Stimulated activated CD8-positive, alpha-beta memory T cell treated with anti-CD3 and anti-CD28 coated beads, Interleukin-12 subunit alpha, Interleukin-12 subunit beta, amount 100 ng/mL, for 4 hours (primary cell): ENCODE measurements around the gene MC5R.

Source experiments
- DNase-seq: peaks from one replicate; pipeline ENCODE4 v3.0.0-alpha.2; 2020; ENCODE audit warnings: low read depth

MC5R gene

DNA sequence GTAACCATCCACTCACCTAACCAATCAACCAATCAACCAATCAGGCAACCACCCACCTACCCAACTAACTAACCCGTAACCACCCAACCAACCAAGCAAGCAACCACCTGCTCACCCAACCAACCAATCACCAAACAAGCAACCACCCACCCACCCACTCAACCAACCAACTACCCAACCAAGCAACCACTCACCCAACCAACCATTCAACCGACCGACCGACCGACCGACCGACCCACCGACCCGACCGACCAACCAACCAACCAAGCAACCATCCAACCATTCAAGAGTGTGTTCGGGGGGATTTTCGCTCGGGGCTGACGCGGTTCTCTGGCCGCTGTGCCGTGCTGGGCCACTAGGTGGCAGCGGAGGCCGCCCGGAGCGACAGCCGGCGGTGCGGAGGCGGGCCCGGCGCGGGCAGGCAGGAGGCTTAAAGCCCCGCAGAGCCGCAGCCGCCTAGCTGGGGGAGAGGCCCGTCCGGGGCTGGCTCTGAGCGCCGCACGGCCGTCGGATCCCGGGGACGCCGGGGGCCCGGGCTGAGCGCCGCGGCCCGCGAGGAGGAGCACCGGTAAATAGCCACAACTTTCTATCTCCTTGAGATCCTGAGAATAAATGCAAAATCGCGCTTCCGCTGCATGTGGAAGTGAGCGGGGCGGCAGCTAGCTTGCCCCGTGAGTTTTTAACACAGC lies at the start of gene MC5R:
Gene MC5R (plus strand): TSS at position 443 of the 689 bp plus-strand sequence. CDS start 1,617 bp downstream, outside the sequence.
- peak; percentile 62 for DNase-seq

- no peak for DNase-seq
These were observed 48.9 kb upstream of the MC5R start for GRCh38 chr18:13775058-13775457.

DNA sequence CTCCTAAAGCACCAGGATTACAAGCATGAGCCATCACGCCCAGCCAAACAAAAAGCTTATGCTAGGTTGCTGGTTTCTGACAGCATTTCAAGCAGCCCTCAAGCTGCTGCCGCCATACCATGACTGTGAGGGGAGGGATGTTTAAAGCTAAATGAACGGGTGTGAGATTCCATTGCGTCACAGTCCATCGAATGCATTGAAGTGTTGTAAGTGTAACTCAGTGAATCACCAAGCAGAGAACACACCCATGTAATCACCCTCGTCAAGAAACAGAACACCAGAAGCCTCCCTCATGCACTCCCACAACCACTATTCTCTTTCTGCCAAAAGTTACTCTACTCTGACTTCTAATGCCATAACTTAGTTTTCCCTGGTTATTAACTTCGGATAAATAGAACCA lies 32.8 kb upstream of the MC5R start:
- no peak for DNase-seq

DNA sequence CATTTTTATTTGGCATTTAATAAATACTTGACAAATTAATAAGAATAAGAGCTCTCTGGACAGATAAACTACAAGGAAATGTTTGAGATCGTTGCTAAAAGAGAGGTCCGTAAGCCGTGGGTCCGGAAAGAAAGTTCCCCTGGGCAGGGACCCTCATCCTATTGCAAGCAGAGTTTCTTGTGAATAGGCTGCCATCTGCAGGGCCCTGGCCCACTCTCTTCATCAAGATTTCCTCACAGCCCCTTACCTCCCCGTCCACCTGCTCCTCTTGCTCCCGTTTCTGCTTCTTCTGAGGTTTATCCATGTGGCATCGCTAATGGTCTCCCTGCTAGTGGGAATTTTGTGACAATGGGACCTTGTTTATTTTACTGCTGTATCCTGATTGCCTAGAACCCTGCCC lies 30.1 kb upstream of the MC5R start:
- no peak for DNase-seq

GRCh38 chr18:13796515-13796914 lies 27.4 kb upstream of the MC5R start:
- DNase-seq: no peak

DNA sequence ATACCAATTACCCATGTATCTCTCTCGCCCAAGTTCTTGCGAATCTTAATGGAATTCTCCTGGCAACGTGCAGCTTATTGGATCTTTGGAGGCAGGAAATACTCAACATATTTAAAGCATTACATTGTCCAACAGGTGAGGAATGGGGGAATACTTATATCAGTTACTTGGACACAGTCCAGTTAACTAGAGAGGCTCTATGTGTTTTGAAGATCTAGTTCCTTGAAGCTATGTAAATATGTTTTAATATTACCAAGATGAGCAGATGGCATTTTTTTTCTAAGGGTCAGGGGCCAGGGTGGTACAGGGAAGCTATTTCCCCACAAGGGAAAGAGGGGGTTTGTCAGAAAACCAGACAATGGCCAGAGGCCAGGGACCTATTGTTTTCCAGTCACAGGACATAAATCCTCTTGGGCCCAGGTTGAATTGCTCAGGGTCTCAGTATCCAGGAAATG lies 26.8 kb upstream of the MC5R start:
- DNase-seq: no peak

GRCh38 chr18:13799396-13799795 lies 24.6 kb upstream of the MC5R start:
- DNase-seq: no peak

GRCh38 chr18:13800505-13801259 lies 23.3 kb upstream of the MC5R start:
- DNase-seq: no peak

DNA sequence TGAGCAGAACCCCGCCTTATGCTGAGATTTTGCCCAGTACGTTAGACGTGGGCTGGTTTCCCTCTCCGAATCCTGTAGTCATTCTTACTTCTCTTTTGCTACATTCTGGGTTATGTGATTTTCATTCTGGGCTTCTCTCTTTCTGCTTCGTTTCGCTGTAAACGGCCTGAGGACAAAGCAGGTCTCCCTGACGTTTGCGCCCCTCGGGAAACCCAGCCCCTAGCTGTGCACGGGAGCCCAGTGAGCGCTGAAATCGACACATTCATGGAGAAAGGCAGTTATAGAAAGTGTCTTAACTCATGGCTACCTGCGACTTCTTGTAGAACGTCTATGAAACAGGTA lies 22.7 kb upstream of the MC5R start:
- no peak for DNase-seq

DNA sequence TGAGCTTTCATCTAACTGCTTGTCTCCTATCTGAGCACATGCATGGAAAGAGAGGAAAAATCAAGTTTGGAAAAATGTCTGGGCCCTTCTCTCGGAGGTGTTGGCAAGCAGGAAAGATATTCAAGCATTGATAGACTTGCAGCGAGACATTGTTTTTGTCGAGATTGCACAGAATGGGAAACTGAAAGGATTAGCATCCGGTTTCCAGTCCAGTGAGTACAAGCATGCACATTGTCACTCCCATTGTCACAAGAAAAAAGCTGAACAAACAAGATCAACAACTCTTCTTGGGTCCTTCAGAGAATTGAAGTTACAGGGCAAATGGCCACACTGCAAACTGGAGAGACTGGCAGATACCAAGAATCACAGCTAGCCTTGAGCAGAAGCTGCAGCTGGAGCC lies 19.6 kb upstream of the MC5R start:
- no peak for DNase-seq

GRCh38 chr18:13808294-13809042 lies 15.5 kb upstream of the MC5R start:
- no peak for DNase-seq

- no peak for DNase-seq
These were observed 14.9 kb upstream of the MC5R start for GRCh38 chr18:13809043-13809430.

DNA sequence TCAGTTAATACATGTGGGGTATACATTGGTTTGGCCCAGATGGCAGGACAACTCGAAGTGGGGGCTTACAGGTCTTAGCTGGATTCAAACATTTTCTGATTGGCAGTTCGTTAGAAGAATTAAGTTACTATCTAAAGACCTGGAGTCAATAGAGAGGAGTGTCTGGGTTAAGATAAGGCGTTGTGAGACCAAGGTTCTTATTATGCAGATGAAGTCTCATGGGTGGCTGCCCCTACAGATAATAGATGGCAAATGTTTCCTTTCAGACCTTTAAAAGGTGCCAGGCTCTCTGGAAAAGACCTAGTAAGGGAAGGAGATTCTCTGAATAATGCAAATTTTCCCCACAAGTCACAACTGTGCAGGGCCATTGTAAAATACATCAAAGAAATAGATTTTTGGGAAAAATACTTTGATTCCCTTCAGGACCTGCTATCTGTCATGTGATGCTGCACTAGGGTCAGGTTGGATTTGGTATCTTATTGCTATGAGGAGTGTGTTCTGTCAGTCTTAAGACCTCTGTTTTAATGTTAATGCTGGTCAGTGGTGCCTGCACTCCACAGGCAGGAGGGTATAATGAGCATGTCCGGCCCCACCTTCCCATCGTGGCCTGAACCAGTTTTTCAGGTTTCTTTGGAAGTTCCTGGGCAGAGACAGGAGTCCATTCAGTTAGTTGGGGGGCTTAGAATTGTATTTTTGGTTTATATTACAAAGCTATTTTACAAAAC lies 14.3 kb upstream of the MC5R start:
- no peak for DNase-seq

DNA sequence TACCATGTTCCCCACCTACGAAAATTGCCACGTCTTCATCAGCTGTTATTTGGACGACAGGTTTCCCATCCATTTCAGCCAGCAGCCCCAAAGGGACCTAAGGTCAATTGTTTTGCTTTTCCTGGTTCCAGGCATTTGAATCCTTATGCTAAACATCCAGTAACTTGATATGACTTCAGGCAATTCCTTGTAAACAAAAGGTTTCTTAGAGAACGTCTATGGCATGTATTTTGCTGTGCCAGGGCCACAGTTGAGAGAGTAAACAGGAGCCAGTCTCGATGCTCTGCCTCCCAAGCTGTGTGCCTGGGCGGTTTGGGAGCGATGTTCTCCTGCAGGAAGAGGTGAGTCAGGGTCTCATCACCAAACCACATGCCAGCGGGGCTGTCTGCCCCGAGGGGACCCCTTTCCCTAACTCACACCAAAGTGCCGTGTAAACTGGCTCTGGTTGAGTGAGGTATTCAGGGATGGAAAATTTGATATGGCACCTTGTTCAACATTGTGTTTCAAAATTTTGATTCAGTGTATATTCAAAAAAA lies 12.9 kb upstream of the MC5R start:
- no peak for DNase-seq

DNA sequence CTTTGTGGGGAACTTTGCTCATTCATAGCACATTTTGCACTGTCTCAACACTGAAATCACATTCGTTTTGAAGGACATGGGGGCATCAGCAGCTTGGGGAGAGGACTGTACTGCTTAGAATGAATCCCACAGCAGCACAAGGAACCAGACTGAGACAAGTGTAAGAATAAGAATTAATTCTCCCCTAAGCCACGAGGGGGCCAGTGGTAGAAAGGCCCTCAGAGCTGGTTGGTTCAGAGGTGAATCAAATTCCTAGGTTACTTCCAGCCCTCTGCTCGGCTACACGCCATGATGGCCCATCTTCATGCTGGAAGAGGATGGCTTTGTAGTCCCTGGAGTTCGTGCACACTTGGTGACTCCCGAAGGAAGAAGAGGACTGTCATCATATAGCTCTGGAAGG lies 12.0 kb upstream of the MC5R start:
- DNase-seq: no peak

GRCh38 chr18:13813271-13813849 lies 10.6 kb upstream of the MC5R start:
- DNase-seq: peak; percentile 9

DNA sequence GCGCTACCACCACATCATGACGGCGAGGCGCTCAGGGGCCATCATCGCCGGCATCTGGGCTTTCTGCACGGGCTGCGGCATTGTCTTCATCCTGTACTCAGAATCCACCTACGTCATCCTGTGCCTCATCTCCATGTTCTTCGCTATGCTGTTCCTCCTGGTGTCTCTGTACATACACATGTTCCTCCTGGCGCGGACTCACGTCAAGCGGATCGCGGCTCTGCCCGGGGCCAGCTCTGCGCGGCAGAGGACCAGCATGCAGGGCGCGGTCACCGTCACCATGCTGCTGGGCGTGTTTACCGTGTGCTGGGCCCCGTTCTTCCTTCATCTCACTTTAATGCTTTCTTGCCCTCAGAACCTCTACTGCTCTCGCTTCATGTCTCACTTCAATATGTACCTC lies 2.3 kb downstream of the MC5R start:
- DNase-seq: no peak

DNA sequence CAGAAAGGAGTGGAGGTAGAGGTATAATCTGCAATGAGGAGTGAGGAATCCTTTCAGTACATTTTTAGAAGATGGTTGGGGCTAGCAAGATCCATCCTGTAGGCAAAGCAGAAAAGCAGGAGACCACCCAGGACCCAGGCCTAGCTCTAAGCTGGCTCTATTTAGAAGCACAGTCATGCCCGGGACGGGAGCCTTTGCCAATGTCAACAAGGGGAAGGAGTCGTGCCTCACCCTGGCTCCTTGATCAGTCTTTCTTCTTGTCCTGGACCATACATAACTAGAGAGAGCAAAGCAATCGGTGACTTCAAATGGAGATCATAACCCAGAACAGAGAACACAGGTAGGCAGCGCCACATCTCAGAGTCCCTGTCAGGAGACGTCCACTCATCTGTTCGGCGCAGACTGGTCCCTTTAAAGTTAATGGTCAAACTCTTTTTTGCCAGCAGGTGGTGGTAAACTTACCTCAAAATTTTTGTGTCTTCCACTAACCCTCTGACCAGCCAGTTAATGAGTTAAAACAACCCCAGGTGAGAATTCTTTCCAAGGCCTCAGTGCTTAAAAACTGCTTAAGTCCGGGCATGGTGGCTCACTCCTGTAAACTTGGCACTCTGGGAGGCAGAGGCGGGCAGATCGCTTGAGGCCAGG lies 8.0 kb downstream of the MC5R start:
- no peak for DNase-seq

GRCh38 chr18:13834496-13835015 lies 10.6 kb downstream of the MC5R start:
- DNase-seq: no peak

DNA sequence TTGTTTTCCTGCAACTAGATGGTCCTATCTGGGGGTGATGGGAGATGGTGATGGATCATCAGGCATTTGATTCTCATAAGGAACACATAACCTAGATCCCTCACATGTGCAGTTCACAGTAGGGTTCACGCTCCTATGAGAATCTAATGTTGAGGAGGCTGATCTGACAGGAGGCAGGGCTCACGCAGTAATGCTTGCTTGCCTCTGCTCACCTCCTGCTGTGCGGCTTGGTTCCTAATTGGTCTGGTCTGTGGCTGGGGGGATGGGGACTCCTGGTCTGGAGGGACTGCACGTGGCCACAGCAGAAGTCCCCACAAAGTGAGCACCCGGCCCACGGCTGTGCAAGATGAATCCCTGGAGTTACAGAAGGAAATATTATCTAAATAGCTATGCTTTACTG lies 11.3 kb downstream of the MC5R start:
- DNase-seq: no peak

DNA sequence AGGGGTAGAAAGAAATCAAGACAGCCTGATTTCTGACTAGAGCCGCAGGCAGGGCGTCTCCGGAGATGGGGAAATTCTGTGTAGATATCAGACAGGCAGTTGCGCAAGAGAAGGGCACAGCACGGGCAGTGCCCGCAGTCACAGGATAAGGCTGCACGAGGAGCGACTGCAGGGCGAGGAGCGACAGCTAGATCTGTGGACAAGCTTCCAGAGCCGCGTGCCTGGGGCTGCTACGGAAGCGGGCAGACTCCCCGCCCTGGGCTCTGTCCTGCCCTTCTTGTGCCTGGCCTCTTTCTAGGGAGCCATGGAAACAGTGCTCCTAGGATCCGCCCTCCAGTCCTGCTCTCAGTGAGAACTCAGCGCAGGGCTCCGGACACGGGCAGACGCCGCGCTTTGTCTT lies 12.6 kb downstream of the MC5R start:
- DNase-seq: no peak
